DND-41 (cell line): ENCODE results near the gene CXCL5.

Experiments used
- ATAC-seq: fragments of 200-7000 bp; cut with Tn5 transposase; 3 replicates; pipeline ENCODE4 v1.9.1; 2021; ENCODE audit warnings: low read depth; ENCODE audit not compliant: insufficient read depth
- DNase-seq: peaks from one replicate; pipeline ENCODE4 v3.0.0-alpha.2; 2020
- H2AFZ ChIP-seq: 2 replicates; pipeline ENCODE4 v1.6.0; 2012; ENCODE audit warnings: low read depth, low read length
- H3K27ac ChIP-seq: 2 replicates; pipeline ENCODE4 v1.5.1; 2012; ENCODE audit warnings: low read length, inconsistent platforms
- H3K27me3 ChIP-seq: fragments of 200-600 bp; sonication (generic); 2 replicates; pipeline ENCODE4 v1.6.0; 2012; ENCODE audit warnings: low read length, mild to moderate bottlenecking, inconsistent platforms; ENCODE audit not compliant: insufficient read depth, poor library complexity
- H3K36me3 ChIP-seq: 2 replicates; pipeline ENCODE4 v1.5.1; 2012; ENCODE audit warnings: low read length, inconsistent platforms; ENCODE audit not compliant: insufficient read depth
- H3K4me1 ChIP-seq: 2 replicates; pipeline ENCODE4 v1.5.1; 2012; ENCODE audit warnings: mild to moderate bottlenecking, low read length; ENCODE audit not compliant: insufficient read depth
- H3K4me2 ChIP-seq: 2 replicates; pipeline ENCODE4 v1.6.0; 2012; ENCODE audit warnings: mild to moderate bottlenecking, moderate library complexity, low read length, inconsistent platforms; ENCODE audit not compliant: insufficient read depth
- H3K4me3 ChIP-seq, 2 experiments: fragments of 200-600 bp in 1 of 2; shearing (Covaris generic) in 1 of 2; 2 replicates each; pipeline ENCODE4 v1.5.1; 2012 to 2016; ENCODE audit warnings: inconsistent platforms in 2 of 2, low read length in 2 of 2, mild to moderate bottlenecking in 2 of 2, low read depth in 1 of 2, moderate library complexity in 1 of 2
- H3K79me2 ChIP-seq: 2 replicates; pipeline ENCODE4 v1.6.0; 2012; ENCODE audit warnings: low read length, inconsistent platforms; ENCODE audit not compliant: insufficient read depth
- H3K9ac ChIP-seq: 2 replicates; pipeline ENCODE4 v1.6.0; 2012; ENCODE audit warnings: low read depth, mild to moderate bottlenecking, inconsistent platforms, low read length, moderate library complexity
- H3K9me3 ChIP-seq: 2 replicates; pipeline ENCODE4 v1.5.1; 2012; ENCODE audit warnings: low read length, moderate library complexity, mild to moderate bottlenecking, inconsistent platforms; ENCODE audit not compliant: insufficient read depth, severe bottlenecking
- H4K20me1 ChIP-seq: 2 replicates; pipeline ENCODE4 v1.6.0; 2012; ENCODE audit warnings: low read length; ENCODE audit not compliant: insufficient read depth
- EZH2 ChIP-seq: IDR thresholded peaks from 3 replicates; pipeline ENCODE4 v1.6.1; 2012; ENCODE audit warnings: borderline replicate concordance, low read depth, mild to moderate bottlenecking, moderate library complexity, low read length, inconsistent platforms; ENCODE audit not compliant: severe bottlenecking
- TF ChIP-seq, protein P1 (sequence below): IDR thresholded peaks from 2 replicates; pipeline ENCODE4 v1.5.1; 2012; ENCODE audit warnings: borderline replicate concordance, low read length, moderate library complexity, mild to moderate bottlenecking; ENCODE audit not compliant: poor library complexity, severe bottlenecking; ENCODE audit errors: extremely low read depth

Gene CXCL5

DNA sequence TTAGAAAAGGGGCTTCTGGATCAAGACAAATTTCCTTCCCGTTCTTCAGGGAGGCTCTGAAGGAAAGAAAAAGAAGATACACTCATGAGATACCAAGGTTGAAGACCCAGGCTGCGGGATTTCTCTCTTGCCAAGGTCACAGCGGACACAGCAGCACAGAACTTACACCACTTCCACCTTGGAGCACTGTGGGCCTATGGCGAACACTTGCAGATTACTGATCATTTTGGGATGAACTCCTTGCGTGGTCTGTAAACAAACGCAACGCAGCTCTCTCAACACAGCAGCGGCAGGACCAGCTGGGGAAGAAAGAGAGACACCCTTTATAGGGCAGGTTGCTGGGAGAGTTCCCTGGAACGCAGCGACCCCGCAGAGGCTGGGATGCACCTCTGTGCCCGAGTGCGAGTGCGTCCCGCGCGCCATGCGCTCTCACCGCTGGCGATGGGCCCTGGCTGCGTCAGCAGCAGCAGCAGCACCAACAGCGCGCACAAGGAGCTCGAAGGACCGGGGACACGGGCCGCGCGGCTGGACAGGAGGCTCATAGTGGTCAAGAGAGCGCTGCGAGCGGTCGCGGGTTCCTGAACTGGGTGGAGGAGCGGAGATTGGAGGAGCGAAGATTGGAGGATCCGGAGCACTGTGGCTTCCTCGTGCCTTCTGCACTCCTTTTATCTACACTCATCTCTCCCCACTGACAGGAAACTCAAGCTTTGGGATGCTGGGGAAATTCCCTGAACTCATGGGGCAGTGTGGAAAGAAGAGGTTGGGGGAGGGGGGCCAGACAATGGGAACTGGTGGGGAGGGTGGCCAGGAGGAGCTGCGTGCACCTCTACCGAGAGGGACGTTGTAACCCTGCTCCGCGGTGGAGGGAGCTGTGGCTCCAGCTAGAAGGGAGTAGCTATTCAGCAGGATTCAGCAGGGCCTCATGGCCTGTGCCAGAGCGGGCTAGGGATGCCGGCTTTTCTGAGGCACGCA is at the start of gene CXCL5:
Gene CXCL5 (minus strand): TSS at position 638 of the 972 bp plus-strand sequence. CDS start 96 bp downstream, at position 542.
- no peak for ATAC-seq
- H3K4me3 ChIP-seq: no peak within 1 kb of the TSS

DNA sequence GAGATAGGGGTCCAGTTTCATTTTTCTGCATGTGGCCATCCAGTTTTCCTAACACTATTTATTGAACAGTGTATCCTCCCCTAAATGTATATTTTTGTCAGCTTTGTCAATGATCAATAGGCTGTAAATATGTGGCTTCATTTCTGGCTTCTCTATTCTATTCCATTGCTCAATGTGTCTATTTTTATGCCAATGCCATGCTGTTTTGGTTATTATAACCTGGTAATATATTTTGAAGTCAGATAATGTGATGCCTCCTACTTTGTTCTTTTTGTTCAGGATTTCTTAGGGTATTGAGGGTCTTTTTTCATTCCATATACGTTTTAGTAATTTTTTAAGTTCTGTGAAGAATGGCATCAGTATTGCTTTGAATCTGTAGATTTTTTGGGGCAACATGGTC is 48.7 kb upstream of the CXCL5 start:
- Histone ChIP-seq H3K4me2 (no peak overlapping the region), H4K20me1 (no peaks in the 10 kb centered on the region), H3K9me3 (no peaks in the 10 kb centered on the region), H2AFZ (no peak overlapping the region), H3K27ac (no peak overlapping the region), H3K79me2 (no peaks in the 10 kb centered on the region), H3K27me3 (no peaks in the 10 kb centered on the region), H3K4me3 (no peak overlapping the region), H3K4me1 (no peaks in the 10 kb centered on the region), H3K9ac (no peak overlapping the region), H3K36me3 (no peaks in the 10 kb centered on the region)
- DNase-seq: no peak
- TF ChIP-seq, protein P1, sequence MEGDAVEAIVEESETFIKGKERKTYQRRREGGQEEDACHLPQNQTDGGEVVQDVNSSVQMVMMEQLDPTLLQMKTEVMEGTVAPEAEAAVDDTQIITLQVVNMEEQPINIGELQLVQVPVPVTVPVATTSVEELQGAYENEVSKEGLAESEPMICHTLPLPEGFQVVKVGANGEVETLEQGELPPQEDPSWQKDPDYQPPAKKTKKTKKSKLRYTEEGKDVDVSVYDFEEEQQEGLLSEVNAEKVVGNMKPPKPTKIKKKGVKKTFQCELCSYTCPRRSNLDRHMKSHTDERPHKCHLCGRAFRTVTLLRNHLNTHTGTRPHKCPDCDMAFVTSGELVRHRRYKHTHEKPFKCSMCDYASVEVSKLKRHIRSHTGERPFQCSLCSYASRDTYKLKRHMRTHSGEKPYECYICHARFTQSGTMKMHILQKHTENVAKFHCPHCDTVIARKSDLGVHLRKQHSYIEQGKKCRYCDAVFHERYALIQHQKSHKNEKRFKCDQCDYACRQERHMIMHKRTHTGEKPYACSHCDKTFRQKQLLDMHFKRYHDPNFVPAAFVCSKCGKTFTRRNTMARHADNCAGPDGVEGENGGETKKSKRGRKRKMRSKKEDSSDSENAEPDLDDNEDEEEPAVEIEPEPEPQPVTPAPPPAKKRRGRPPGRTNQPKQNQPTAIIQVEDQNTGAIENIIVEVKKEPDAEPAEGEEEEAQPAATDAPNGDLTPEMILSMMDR: no peak
- TF ChIP-seq EZH2: no peak
- ATAC-seq: no peak

More for the DNA sequence above, at the start of gene CXCL5:
- H4K20me1 ChIP-seq: no peaks in the 10 kb centered on the region
- no peak within 1 kb of the TSS for H3K27ac ChIP-seq
- TF ChIP-seq, protein P1: no peak
- TF ChIP-seq EZH2: no peak
- no peak within 1 kb of the TSS for H3K9ac ChIP-seq
- H3K27me3 ChIP-seq: no peaks in the 10 kb centered on the region
- H3K36me3 ChIP-seq: no peaks in the 10 kb centered on the region
- H3K9me3 ChIP-seq: no peaks in the 10 kb centered on the region
- H3K4me1 ChIP-seq: no peaks in the 10 kb centered on the region
- no peak for DNase-seq
- H2AFZ ChIP-seq: no peak within 1 kb of the TSS
- H3K79me2 ChIP-seq: no peaks in the 10 kb centered on the region
- H3K4me2 ChIP-seq: no peak within 1 kb of the TSS

DNA sequence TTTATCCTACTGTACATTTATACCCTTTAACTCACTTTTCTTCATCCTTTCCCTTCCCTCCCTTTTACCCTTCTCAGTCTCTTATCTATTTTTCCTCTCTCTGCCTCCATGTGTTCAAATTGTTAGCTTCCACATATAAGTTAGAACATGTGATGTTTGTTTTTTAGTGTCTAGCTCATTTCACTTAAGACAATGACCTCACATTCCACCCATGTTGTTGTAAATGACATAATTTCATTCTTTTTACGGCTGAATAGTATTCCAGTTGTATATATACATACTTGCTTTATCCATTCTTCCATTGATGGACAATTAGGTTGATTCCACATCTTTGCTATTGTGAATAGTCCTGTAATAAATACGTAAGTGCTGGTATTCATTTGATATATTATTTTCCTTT is 47.3 kb upstream of the CXCL5 start:
- Histone ChIP-seq H2AFZ (no peak overlapping the region), H4K20me1 (no peaks in the 10 kb centered on the region), H3K27ac (no peak overlapping the region), H3K4me1 (no peaks in the 10 kb centered on the region), H3K36me3 (no peaks in the 10 kb centered on the region), H3K9me3 (no peaks in the 10 kb centered on the region), H3K27me3 (no peaks in the 10 kb centered on the region), H3K4me3 (no peak overlapping the region), H3K4me2 (no peak overlapping the region), H3K9ac (no peak overlapping the region), H3K79me2 (no peaks in the 10 kb centered on the region)
- TF ChIP-seq EZH2: no peak
- TF ChIP-seq, protein P1: no peak
- DNase-seq: no peak
- ATAC-seq: no peak
